Measurements from ENCODE around the gene MAPK6.
"Not testable (repeated sequence)": the region's sequence is repeated elsewhere in the genome, so short reads cannot be mapped to it uniquely, and the experiment has no call there.

The MAPK6 gene

DNA sequence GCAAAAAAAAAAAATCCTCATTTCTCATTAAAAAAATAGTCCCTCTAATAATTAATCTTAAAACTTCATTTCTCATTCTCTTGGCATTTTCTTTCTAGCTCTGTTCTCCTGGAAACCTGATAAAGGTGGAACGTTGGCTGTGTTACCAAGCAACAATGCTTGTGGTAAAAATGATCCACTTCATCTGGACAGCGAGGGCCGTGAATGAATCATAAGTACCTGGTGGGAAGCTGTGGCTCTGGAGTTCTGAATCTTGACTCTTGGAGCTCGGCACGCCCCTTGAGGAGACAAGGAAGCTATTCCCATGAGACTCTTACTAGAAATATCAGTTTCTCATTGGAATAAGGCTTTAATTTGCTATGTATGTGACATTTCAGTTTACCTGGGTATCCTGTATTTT lies 61.0 kb downstream of the MAPK6 start:
- DNase-seq (ENCODE audit: low read depth, low spot score), result no peak

DNA sequence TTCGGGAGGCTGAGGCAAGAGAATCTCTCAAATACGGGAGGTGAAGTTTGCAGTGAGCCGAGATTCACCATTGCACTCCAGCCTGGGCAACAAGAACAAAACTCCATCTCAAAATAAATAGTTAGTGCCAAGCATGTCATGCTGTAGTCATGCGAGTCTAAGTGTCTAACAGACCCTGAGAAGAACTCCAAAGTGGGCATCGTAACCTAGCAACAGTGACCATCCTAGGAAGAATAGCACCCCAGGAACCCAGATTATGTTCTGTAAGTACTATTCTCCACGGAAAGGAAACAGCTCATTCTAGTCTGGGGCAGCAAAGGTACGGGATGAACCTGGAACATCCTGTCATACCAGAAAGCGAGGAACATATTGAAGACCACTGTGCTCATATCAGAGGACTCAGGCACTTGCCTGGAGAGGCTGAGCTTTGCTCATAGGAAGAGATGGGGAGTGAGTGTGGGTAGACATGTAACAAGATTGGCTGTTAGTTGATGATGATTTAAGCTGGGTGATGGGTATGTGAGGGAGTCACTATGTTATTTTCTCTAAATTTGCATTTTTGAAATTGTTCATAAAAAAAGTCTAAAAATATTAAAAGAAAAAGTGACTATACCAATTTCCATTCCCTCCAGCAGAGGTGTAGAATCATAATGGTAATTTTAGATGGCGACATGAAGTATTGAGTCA lies 61.8 kb downstream of the MAPK6 start:
- DNase-seq (ENCODE audit: low read depth, low spot score), result no peak

DNA sequence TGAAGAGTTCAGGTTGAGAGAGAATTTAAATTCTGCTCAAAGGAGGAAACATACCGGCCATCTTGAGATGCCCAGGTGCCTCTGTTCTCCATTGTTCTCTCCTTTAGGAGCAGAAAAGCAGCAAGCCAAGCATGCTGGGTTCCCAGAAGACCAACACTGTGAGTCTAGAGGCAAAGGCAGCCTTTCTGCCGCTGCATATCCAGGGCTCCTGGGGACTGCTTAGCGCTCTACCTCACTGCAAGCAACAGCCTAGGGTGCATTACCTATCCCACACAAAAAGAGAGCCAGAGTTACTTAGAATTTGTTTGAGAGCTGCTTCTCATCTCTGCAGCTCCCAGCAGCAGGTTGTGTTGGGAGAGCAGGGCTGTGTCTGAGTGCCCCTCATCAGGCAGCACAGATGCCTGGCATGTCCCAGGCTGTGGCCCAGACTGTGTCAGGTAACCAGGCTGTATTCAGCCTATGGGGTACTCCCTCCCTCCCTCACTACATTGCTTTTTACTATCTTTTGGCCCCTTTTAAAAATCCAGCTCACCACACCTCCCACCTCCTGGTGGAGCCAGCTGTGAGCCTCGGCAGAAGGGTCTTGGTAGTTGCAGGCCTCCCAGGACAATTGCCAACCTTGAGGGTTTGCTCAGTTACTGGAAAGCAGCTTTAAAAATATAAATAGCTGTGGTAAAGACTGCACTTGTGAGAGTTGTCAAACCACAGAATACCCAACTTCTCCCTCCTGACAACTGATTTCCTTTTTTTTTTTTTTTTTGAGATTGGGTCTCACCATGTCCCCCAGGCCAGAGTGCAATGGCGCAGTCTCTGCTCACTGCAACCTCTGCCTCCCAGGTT lies 63.4 kb downstream of the MAPK6 start:
- DNase-seq (ENCODE audit: low read depth, low spot score), result no peak

DNA sequence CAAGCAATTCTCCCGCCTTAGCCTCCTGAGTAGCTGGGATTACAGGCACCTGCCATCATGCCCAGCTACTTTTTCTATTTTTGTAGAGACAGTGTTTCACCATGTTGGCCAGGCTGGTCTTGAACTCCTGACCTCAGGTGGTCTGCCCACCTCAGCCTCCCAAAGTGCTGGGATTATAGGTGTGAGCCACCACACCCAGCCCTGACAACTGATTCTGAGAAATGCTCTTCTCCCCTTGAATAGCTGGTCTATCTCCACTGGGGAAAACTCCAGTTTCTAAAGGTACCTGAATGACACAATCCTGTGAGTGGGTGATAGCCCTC lies 64.0 kb downstream of the MAPK6 start:
- DNase-seq (ENCODE audit: low read depth, low spot score), result not testable (repeated sequence)

DNA sequence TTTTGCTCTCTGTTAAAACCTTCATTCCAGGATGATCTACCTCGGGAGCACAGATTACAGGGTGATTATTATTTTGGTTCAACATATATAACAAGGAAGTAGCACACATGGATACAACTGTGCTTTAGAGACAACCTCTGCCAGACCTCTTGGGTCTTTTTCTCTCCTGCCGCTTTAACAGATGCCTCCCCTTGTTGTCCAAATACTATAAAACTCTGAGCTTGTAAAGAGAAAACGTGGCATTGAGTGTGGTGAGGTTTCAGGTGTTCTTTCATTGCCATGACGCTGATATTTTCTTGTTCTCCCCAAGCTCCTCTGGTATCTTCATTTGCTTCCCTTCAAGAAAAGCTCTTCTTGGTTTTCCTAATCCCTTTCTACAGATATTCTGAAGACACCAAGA lies 64.6 kb downstream of the MAPK6 start:
- no peak for DNase-seq (ENCODE audit: low read depth, low spot score)

DNA sequence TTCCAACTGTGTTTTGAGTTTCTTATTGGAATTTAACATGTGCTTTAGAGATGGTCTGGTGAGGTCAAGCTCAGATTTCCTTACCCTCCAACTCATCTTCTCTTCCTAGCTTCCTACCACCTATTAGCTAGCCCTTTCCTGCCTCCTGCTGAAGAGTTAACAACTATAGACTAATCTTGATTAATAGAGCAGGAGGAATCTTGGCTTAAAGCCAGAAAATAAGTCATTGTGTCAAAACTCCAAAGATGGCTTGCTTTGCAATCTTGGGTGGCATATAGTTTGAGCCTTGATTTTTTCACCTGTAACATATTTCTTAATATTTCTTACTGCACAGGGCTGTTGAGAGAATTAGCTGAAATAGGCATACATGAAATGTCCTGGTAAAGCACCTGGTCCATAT lies 66.3 kb downstream of the MAPK6 start:
- DNase-seq (ENCODE audit: low read depth, low spot score), result no peak

DNA sequence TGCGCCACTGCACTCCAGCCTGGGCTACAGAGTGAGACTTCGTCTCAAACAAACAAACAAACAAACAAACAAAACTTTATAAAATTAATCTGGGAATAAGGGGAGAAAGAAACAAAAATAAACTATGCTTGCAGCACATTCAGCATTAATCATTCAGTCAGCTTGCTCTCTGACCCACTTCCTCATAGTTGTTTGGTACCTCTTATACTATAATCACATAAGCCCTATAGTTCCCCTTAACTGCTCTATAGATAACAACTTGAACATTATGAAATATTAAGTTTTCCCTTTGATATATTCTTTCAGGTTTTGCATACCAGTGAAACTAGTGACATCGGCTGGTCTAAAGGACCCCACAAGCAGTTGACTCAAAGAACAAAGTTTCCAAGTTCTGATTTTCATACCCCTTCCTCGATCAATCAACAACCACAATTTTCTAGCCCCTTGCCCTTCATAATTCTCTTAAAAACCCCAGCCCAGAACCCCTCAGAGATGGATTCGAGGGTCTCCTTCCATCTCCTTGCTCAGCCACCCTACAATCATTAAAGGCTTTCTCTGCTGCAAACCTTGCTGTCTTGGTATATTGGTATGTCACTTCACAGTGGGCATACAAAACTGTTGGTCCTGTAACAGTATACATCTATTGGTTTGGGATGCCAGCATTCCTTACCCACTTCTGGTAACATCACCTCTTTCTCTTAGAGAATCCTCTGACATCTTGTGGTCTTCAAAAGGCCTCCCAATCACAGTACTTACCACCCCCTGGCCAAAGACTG lies 67.2 kb downstream of the MAPK6 start:
- no peak for DNase-seq (ENCODE audit: low read depth, low spot score)

DNA sequence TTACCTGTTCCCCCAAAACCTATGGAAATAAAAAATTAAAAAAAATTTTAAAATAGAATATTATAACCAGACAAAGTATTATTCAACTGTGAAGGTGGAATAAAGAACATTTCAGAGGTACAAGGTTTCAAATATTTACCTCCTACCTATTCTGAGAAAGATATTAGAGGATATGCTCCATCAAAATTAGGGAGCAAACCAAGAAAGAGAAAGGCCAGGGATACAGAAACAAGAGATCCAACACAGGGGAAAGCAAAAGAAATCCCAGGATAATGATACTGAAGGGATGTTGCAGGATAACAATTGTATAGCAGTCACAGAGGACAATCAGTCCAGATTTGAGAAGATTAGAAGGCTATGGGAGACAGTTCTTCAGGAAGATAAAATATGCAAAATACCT lies 71.2 kb downstream of the MAPK6 start:
- no peak for DNase-seq (ENCODE audit: low read depth, low spot score)

DNA sequence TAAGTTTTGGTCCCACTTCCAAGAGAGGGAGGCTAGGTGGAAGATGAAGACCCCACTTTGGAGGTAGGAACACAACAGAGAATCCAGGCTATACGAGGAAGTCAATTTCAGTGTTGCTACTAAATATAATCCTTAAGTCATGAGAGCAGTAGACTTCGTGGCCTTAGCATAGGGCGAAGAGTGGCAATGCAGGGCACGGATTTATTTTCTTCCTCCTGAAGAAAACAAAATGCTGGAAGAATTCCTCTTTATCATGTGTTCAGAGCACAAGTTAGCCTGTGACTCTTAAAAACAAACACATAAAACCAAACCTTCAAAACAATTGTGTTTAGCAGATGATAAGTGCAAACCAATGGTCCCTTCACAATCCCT lies 74.1 kb downstream of the MAPK6 start:
- no peak for DNase-seq (ENCODE audit: low read depth, low spot score)

DNA sequence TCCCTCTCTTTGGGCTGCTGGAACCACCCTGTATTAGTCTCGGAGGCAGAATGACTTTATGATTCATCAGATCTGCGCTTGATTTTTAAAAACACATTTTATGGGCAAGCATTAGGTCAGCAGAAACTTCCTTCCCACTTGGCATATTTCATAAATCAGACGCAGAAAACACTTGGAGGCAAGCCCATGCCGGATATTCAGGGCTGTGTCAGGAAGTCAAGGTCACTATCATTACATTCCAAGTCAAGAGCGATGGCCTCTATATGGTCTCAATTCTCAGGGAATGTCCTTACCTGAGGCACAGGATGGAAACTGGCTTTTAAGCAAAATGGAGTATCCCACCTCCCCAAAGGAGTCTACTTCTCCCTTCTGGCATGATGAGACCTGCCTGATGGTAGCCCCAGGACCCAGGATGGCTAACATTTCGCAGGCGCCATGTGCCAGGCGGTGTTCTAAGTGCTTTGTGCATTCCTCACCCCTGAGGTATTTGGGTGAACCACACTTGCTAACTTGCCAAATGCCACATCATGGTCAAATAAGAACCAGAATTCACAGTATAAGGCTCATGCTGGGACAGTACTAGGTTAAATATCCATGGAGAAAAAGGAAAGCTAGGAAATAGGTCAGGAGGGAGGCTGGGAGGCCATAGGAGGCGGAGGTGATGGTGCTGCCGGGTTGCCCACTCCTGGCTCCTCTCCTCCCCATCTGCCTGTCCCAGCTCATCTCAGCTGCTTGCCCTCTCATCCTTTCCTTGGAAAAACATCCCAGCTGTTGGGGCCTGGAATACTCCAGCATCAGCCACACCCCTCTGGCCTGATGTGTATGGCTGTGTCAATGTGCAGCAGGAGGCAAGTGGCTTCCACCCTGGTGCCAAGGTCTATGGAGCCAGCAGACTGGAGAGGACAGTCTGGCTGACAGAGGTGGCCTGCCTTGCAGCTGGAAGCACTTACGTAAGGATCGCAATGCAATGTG lies 74.8 kb downstream of the MAPK6 start:
- DNase-seq (ENCODE audit: low read depth, low spot score), result no peak

DNA sequence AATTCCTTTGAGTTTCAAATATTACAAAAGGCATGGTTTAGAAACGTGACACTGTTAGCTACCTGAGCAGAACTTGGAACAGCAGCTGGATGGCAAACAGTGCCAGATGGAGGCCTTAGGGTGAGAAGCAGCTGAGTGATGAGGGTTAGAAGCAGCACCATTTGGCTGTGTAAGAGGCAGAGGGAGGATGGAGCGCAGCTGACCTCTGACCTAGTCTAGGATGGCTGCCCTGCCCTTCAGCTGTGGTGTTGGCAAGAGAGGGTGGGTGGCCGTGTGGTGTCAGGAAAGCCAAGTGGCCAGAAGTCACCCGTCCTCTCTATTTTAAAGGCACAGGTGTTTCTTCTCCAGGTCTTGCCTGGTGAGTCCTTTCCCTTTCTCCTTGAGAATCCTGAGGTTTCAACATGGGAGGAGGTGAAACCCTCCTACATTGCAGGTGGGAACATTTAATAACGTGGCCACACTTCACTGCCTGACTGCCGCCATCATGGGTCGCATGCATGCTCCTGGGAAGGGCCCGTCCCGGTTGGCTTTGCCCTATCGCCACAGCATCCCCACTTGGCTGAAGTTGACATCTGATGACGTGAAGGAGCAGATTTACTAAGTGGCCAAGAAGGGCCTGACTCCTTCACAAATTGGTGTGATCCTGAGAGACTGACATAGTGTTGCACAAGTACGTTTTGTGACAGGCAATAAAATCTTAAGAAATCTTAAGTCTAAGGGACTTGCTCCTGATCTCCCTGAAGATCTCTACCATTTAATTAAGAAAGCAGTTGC lies 76.0 kb downstream of the MAPK6 start:
- no peak for DNase-seq (ENCODE audit: low read depth, low spot score)

DNA sequence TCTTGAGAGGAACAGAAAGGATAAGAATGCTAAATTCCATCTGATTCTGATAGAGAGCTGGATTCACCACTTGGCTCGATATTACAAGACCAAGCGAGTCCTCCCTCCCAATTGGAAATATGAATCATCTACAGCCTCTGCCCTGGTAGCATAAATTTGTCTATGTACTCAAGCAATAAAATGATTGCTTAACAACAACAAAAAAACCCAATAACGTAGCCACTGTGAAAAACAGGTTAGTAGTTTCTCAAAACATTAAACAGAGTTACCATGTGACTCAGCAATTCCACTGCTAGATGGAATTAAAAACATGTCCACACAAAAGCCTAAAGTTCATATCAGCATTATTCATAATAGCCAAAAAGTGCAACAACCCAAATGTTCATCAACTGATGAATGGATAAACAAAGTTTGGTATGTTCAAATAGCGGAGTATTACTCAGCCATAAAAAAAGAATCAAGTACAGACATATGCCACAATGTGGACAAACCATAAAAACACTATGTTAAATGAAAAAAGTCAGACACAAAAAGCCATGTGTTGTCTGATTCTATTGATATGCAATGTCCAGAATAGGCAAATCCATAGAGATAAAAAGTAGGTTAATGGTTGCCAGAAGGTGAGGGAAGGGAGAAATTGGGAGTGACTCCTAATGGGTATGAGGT lies 76.7 kb downstream of the MAPK6 start:
- no peak for DNase-seq (ENCODE audit: low read depth, low spot score)

DNA sequence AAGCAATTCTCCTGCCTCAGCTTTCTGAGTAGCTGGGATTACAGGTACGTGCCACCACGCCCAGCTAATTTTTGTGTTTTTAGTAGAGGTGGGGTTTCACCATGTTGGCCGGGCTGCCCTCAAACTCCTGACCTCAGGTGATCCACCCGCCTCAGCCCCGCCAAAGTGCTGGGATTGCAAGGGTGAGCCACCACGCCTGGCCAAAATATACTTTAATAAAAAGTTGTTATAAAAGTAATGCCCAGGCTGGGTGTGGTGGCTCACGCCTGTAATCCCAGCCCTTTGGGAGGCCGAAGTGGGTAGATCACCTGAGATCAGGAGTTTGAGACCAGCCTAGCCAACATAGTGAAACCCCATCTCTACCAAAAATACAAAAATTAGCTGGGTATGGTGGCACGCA lies 77.5 kb downstream of the MAPK6 start:
- DNase-seq (ENCODE audit: low read depth, low spot score), result not testable (repeated sequence)

DNA sequence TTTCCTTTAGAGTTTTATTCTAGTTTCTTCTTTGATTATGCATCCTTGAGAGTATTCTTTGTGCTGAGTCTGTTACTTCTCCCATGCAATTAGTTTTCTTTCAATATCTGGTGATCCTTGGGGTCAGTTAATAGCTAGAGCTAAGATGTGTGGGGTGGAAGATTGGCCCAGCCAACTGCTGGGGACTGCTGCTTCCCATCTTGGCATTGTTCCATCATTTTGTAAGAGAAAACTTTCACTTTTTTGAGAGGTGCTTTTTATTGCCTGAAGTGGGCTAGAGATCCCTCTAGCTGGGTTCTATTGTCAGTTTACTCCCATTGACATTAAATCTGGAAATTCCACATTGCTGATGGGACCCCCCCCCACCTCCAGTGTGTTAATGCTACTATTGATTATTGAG lies 78.2 kb downstream of the MAPK6 start:
- DNase-seq (ENCODE audit: low read depth, low spot score), result no peak

DNA sequence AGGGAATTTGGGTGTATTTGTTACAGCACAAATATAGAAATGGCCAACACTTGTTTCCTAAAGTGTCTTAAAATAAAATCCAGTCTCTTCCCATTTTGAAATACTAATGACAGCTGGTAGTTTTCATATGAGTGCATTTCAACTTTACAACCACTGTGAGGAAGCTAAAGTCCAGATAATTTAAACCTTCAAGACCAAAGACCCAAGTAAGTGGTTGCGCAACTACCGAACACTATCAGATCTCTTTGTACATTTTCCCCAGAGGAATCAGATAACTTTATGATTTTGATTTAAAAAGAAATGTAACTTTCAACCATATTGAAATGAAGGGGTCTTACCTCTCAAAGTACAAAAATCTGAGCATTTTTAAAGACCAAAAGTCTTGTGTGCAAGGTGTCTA lies 79.3 kb downstream of the MAPK6 start:
- DNase-seq (ENCODE audit: low read depth, low spot score), result no peak

DNA sequence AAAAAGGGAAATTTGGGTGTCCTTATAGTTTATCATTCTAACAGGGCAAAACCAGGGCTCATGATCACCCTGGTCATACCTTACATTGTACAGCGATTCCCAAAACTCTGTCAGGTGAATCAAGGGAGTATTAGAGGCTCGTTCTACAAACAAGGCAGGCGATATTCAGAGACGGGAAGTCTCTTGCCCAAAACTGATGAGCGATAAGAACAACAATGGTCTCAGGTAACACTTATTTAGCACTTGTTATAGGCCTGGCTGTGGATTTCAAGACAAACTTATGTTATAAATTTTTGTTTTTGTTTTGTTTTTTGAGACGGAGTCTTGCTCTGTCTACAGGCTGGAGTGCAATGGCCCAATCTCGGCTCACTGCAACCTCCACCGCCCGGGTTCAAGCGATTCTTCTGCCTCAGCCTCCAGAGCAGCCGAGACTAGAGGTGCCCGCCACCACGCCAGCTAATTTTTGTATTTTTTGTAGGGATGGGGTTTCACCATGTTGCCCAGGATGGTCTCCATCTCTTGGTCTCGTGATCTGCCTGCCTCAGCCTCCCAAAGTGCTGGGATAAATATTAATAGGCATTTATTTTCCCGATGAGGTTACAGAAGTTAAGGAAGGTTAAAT lies 80.7 kb downstream of the MAPK6 start:
- no peak for DNase-seq (ENCODE audit: low read depth, low spot score)

DNA sequence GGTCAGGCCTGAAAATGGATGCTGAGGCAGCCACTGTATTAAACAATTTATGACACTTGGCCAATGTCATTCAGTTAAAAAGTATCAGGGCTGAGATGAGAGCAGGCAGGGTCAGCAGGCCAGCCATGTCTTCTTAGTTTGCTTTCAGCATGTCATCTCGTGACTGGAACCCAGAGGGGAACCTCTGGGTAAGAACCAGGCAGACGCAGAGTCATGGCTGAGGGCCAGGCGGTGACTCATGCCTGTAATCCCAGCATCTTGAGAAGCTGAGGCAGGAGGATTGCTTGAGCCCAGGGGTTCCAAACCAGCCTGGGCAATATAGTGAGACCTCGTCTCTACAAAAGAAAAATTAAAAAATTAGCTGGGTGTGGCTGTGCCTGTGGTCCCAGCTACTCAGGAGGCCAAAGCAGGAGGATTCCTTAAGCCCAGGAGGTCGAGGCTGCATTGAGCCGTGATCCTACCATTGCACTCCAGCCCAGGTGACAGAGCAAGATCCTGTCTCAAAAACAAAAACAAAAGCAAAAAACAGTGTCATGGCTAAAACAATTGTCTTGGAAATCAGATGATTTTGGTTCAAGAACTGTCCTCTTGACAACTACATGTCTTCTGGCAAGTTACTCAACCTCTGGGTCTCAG lies 81.9 kb downstream of the MAPK6 start:
- DNase-seq (ENCODE audit: low read depth, low spot score), result peak; percentile 98

DNA sequence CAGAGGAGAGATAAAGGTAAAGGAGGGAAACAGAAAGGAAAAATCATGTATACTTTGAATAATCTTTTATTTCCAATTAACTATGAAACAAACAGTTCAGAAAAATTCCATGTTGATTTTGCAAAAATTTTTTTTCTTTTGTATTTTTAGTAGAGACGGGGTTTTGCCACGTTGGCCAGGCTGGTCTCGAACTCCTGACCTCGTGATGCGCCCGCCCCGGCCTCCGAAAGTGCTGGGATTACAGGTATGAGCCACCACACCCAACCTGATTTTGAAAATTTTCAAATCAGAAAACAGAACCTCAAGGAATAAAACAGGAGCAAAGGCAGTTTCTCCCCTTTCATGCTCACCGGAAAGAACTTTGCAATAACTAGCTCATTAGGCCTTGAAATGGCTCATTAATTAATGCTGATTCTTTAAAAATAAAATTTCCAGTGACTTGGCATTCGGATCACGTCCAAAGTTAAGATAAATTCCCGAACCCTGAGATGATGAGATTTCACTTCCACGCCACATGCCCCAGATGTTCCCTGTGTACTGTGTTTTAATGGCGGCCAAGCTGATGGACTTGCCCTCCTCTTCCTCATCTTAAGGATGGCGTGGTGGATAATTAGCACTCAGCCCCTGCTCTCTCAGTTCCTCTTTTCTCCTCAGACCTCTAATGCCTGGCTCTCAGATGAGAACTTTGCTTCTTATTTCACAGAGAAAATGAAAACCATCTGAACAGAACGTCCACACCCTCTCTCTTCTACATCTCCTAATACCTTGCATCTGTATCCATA lies 82.7 kb downstream of the MAPK6 start:
- DNase-seq (ENCODE audit: low read depth, low spot score), result no peak
